SK-N-SH treated with all-trans-retinoic acid at 6 μM for 48 hours (cell line): ENCODE results near the gene DGKH.

ENCODE experiments used
- ATAC-seq: fragments of 200-7000 bp; cut with Tn5 transposase; 3 replicates; pipeline ENCODE4 v1.9.1; 2020; ENCODE audit warnings: mild to moderate bottlenecking, moderate library complexity
- ARNTL ChIP-seq: fragments of 450-650 bp; formaldehyde crosslinking; IDR thresholded peaks from 2 replicates; pipeline ENCODE4 v1.5.0; 2020; ENCODE audit warnings: low read depth, mild to moderate bottlenecking, moderate library complexity, borderline replicate concordance
- BACH2 ChIP-seq: fragments of 250-450 bp; sonication (Bioruptor Pico); IDR thresholded peaks from 2 replicates; pipeline ENCODE4 v1.9.0; 2021; ENCODE audit warnings: mild to moderate bottlenecking, borderline replicate concordance
- CSDC2 ChIP-seq: fragments of 250-450 bp; sonication (Bioruptor Pico); IDR thresholded peaks from 2 replicates; pipeline ENCODE4 v1.5.0; 2020; ENCODE audit warnings: mild to moderate bottlenecking, moderate library complexity
- CSRNP3 ChIP-seq: fragments of 250-450 bp; sonication (Bioruptor Pico); IDR thresholded peaks from 2 replicates; pipeline ENCODE4 v1.5.1; 2021; ENCODE audit warnings: mild to moderate bottlenecking, moderate library complexity
- ESRRG ChIP-seq: fragments of 250-450 bp; sonication (Bioruptor Pico); IDR thresholded peaks from 2 replicates; pipeline ENCODE4 v1.6.1; 2021; ENCODE audit warnings: mild to moderate bottlenecking
- GLIS3 ChIP-seq: fragments of 250-450 bp; sonication (Bioruptor Pico); IDR thresholded peaks from 2 replicates; pipeline ENCODE4 v1.5.0; 2020; ENCODE audit warnings: mild to moderate bottlenecking, moderate library complexity
- ISL1 ChIP-seq: fragments of 250-450 bp; sonication (Bioruptor Pico); IDR thresholded peaks from 2 replicates; pipeline ENCODE4 v2.1.2; 2022; ENCODE audit warnings: mild to moderate bottlenecking, moderate library complexity
- PPARA ChIP-seq: fragments of 250-450 bp; sonication (Bioruptor Pico); IDR thresholded peaks from 2 replicates; pipeline ENCODE4 v1.5.0; 2020; ENCODE audit warnings: mild to moderate bottlenecking, borderline replicate concordance
- RARB ChIP-seq: fragments of 250-450 bp; sonication (Bioruptor Pico); IDR thresholded peaks from 2 replicates; pipeline ENCODE4 v1.8.0; 2021; ENCODE audit warnings: mild to moderate bottlenecking, moderate library complexity
- SNAI2 ChIP-seq: fragments of 250-450 bp; sonication (Bioruptor Pico); IDR thresholded peaks from 2 replicates; pipeline ENCODE4 v1.5.0; 2020; ENCODE audit warnings: mild to moderate bottlenecking, moderate library complexity
- TCF4 ChIP-seq: fragments of 250-450 bp; sonication (Bioruptor Pico); IDR thresholded peaks from 2 replicates; pipeline ENCODE4 v1.8.0; 2021; ENCODE audit warnings: mild to moderate bottlenecking, moderate library complexity, borderline replicate concordance
- TOX ChIP-seq: fragments of 250-450 bp; sonication (Bioruptor Pico); IDR thresholded peaks from 2 replicates; pipeline ENCODE4 v1.8.0; 2021; ENCODE audit warnings: mild to moderate bottlenecking, moderate library complexity, borderline replicate concordance
- ZC3H10 ChIP-seq: fragments of 250-450 bp; sonication (Bioruptor Pico); IDR thresholded peaks from 2 replicates; pipeline ENCODE4 v1.5.1; 2021; ENCODE audit warnings: mild to moderate bottlenecking, moderate library complexity
- ZFP3 ChIP-seq: fragments of 250-450 bp; sonication (Bioruptor Pico); IDR thresholded peaks from 2 replicates; pipeline ENCODE4 v1.5.0; 2020; ENCODE audit warnings: mild to moderate bottlenecking, moderate library complexity
- ZFP30 ChIP-seq: fragments of 450-650 bp; formaldehyde crosslinking; IDR thresholded peaks from 2 replicates; pipeline ENCODE4 v1.5.0; 2022; ENCODE audit warnings: mild to moderate bottlenecking, moderate library complexity
- ZNF565 ChIP-seq: fragments of 450-650 bp; formaldehyde crosslinking; conservative IDR thresholded peaks from 2 replicates; pipeline ENCODE4 v1.5.0; 2020; ENCODE audit warnings: low read depth, mild to moderate bottlenecking, moderate library complexity
- ZNF70 ChIP-seq: fragments of 450-650 bp; formaldehyde crosslinking; IDR thresholded peaks from 2 replicates; pipeline ENCODE4 v1.5.0; 2020; ENCODE audit warnings: mild to moderate bottlenecking, moderate library complexity
- TF ChIP-seq, protein P1 (sequence below): fragments of 250-450 bp; sonication (Bioruptor Pico); IDR thresholded peaks from 2 replicates; pipeline ENCODE4 v1.8.0; 2021; ENCODE audit warnings: low read depth, mild to moderate bottlenecking, moderate library complexity, borderline replicate concordance
- TF ChIP-seq, protein P2 (sequence below): fragments of 250-450 bp; sonication (Bioruptor Pico); IDR thresholded peaks from 2 replicates; pipeline ENCODE4 v1.8.0; 2020; ENCODE audit warnings: mild to moderate bottlenecking, moderate library complexity, borderline replicate concordance
- TF ChIP-seq, protein P3 (sequence below): fragments of 250-450 bp; sonication (Bioruptor Pico); IDR thresholded peaks from 2 replicates; pipeline ENCODE4 v1.5.1; 2020; ENCODE audit warnings: low read depth, mild to moderate bottlenecking, moderate library complexity
- TF ChIP-seq, protein P4 (sequence below): fragments of 250-450 bp; sonication (Bioruptor Pico); IDR thresholded peaks from 2 replicates; pipeline ENCODE4 v1.5.0; 2020; ENCODE audit warnings: mild to moderate bottlenecking, moderate library complexity

Gene DGKH

DNA sequence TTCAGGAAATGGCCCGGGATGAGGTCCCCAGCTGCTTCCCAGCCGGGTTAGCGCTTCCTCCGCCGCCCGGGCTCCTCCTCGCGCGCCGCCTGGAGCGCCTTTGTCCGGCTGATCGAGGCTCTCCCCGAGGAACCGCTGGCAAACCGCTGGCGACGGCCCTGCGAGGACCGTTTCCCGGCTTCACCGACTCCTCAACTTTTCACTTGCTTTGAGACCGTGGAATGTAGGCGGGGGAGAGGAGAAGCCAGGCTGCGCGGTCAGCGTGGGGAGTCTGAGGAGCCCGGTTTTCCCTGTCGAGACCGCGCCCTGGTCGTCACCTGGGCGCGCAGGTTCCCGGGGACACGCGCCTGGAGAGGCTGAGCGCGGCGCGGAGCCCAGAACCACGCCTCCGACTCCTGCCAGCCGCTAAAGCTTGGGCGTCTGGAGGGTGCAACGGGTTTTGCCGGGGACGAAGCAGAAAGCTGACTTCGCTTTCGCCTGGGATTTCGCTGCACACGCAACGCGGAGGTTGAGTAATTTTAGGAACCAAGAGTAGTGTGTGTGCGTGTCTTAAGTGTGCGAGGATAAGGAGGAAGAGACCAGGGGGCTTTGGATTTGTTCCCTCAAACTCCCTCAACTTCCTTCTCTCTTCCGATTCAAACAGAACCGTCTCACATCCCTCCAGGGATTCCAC, 7.3 kb upstream of the DGKH start:
- peak; percentile 52 for ATAC-seq

DNA sequence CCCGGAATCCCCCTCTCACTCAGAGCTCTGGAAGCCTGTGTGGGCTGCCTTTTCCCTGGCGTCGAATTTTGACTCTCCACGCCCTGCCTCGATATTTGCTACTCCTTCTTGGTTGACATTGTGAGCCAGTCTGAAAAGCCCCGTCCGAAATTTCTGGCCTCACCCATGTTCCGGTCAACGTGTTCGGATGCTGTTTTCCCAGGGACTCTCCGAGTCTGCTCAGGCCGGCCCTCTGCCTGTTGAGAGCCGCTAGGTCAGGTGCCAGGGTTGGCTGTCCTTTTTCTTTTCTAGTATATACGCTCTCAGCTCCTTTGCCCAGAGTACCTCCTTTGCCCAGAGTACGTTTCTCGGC, 6.8 kb upstream of the DGKH start:
- ATAC-seq, result peak; percentile 78
- TF ChIP-seq PPARA (CRISPR knock-in tag) (no peak), CSRNP3 (CRISPR knock-in tag) (no peak), TOX (no peak), TCF4 (CRISPR knock-in tag) (no peak), ZFP3 (CRISPR knock-in tag) (no peak), RARB (CRISPR knock-in tag) (no peak), SNAI2 (no peak), GLIS3 (CRISPR knock-in tag) (no peak), BACH2 (CRISPR knock-in tag) (no peak), ZC3H10 (no peak), ZNF565 (CRISPR knock-in tag) (no peak), ARNTL (CRISPR knock-in tag) (no peak)
- TF ChIP-seq, protein P1, sequence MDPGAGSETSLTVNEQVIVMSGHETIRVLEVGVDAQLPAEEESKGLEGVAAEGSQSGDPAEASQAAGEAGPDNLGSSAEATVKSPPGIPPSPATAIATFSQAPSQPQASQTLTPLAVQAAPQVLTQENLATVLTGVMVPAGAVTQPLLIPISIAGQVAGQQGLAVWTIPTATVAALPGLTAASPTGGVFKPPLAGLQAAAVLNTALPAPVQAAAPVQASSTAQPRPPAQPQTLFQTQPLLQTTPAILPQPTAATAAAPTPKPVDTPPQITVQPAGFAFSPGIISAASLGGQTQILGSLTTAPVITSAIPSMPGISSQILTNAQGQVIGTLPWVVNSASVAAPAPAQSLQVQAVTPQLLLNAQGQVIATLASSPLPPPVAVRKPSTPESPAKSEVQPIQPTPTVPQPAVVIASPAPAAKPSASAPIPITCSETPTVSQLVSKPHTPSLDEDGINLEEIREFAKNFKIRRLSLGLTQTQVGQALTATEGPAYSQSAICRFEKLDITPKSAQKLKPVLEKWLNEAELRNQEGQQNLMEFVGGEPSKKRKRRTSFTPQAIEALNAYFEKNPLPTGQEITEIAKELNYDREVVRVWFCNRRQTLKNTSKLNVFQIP, result no peak
- TF ChIP-seq, protein P2, sequence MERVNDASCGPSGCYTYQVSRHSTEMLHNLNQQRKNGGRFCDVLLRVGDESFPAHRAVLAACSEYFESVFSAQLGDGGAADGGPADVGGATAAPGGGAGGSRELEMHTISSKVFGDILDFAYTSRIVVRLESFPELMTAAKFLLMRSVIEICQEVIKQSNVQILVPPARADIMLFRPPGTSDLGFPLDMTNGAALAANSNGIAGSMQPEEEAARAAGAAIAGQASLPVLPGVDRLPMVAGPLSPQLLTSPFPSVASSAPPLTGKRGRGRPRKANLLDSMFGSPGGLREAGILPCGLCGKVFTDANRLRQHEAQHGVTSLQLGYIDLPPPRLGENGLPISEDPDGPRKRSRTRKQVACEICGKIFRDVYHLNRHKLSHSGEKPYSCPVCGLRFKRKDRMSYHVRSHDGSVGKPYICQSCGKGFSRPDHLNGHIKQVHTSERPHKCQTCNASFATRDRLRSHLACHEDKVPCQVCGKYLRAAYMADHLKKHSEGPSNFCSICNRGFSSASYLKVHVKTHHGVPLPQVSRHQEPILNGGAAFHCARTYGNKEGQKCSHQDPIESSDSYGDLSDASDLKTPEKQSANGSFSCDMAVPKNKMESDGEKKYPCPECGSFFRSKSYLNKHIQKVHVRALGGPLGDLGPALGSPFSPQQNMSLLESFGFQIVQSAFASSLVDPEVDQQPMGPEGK (CRISPR knock-in tag), result no peak
- TF ChIP-seq, protein P3, sequence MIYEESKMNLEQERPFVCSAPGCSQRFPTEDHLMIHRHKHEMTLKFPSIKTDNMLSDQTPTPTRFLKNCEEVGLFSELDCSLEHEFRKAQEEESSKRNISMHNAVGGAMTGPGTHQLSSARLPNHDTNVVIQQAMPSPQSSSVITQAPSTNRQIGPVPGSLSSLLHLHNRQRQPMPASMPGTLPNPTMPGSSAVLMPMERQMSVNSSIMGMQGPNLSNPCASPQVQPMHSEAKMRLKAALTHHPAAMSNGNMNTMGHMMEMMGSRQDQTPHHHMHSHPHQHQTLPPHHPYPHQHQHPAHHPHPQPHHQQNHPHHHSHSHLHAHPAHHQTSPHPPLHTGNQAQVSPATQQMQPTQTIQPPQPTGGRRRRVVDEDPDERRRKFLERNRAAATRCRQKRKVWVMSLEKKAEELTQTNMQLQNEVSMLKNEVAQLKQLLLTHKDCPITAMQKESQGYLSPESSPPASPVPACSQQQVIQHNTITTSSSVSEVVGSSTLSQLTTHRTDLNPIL (CRISPR knock-in tag), result no peak
- TF ChIP-seq, protein P4, sequence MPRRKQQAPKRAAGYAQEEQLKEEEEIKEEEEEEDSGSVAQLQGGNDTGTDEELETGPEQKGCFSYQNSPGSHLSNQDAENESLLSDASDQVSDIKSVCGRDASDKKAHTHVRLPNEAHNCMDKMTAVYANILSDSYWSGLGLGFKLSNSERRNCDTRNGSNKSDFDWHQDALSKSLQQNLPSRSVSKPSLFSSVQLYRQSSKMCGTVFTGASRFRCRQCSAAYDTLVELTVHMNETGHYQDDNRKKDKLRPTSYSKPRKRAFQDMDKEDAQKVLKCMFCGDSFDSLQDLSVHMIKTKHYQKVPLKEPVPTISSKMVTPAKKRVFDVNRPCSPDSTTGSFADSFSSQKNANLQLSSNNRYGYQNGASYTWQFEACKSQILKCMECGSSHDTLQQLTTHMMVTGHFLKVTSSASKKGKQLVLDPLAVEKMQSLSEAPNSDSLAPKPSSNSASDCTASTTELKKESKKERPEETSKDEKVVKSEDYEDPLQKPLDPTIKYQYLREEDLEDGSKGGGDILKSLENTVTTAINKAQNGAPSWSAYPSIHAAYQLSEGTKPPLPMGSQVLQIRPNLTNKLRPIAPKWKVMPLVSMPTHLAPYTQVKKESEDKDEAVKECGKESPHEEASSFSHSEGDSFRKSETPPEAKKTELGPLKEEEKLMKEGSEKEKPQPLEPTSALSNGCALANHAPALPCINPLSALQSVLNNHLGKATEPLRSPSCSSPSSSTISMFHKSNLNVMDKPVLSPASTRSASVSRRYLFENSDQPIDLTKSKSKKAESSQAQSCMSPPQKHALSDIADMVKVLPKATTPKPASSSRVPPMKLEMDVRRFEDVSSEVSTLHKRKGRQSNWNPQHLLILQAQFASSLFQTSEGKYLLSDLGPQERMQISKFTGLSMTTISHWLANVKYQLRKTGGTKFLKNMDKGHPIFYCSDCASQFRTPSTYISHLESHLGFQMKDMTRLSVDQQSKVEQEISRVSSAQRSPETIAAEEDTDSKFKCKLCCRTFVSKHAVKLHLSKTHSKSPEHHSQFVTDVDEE (CRISPR knock-in tag), result no peak

More for the DNA sequence above, 7.3 kb upstream of the DGKH start:
- TF ChIP-seq ESRRG (no peak), BACH2 (CRISPR knock-in tag) (no peak), CSDC2 (CRISPR knock-in tag) (no peak), GLIS3 (CRISPR knock-in tag) (no peak), ISL1 (CRISPR knock-in tag) (no peak), ZFP3 (CRISPR knock-in tag) (no peak), SNAI2 (no peak), ZFP30 (CRISPR knock-in tag) (no peak), TCF4 (CRISPR knock-in tag) (no peak), PPARA (CRISPR knock-in tag) (no peak), RARB (CRISPR knock-in tag) (no peak), CSRNP3 (CRISPR knock-in tag) (no peak), ARNTL (CRISPR knock-in tag) (no peak), ZNF70 (CRISPR knock-in tag) (no peak), ZNF565 (CRISPR knock-in tag) (no peak), TOX (no peak)
- TF ChIP-seq, protein P2 (CRISPR knock-in tag), result no peak
- TF ChIP-seq, protein P3 (CRISPR knock-in tag), result no peak
